ENCODE results near the gene ZNF177. TPM values are rescaled to one million over a fixed set of nuclear protein-coding genes. Genes with fewer than 3 reads are reported as not detected.

The ZNF177 gene
- total RNA-seq, 3 donors from 2014 or later: 2.9 to 8.3 (median 3.6) TPM

GRCh38 chr19:9323919-9324583, 38.8 kb upstream of the ZNF177 start, which contains the start of gene ZNF559:
TSS of gene ZNF559 (plus strand) at chr19:9324179. CDS start at chr19:9338550, 14,371 bp downstream.
- H3K27ac ChIP-seq: peak within 1 kb of the TSS; percentile 91 to 94
- H3K9me3 ChIP-seq: peaks cover 17 to 39% of the 10 kb centered on the region in 2 donors
- intact Hi-C loops (cut with DNase I; ENCODE audit: low total_unique reads): no loop called here
- peak within 1 kb of the TSS; percentile 72 to 89 (median 86) for H3K4me3 ChIP-seq
- peak; percentile 93 to 94 for DNase-seq (ENCODE audit: low spot score in 2 of 2)
- no peaks in the 10 kb centered on the region for H3K4me1 ChIP-seq
- no peaks in the 10 kb centered on the region for H3K36me3 ChIP-seq
- TF ChIP-seq CTCF (IDR thresholded peaks at IDR 0.05) (peak in 2 of 3 donors; percentile 31 to 32), POLR2AphosphoS5 (IDR thresholded peaks at IDR 0.05) (peak; percentile 28 to 44 (median 29)), POLR2A (IDR thresholded peaks at IDR 0.05) (no peak)
- no peaks in the 10 kb centered on the region for H3K27me3 ChIP-seq

- Histone ChIP-seq H3K27ac (peak overlapping the region; percentile 91 to 94), H3K36me3 (no peaks in the 10 kb centered on the region), H3K27me3 (no peaks in the 10 kb centered on the region), H3K4me3 (peak overlapping the region; percentile 72 to 89 (median 86)), H3K9me3 (peaks cover 21 to 44% of the 10 kb centered on the region in 2 donors), H3K4me1 (no peaks in the 10 kb centered on the region)
- TF ChIP-seq POLR2A (IDR thresholded peaks at IDR 0.05): no peak
- no peak for TF ChIP-seq CTCF (IDR thresholded peaks at IDR 0.05)
- no peak for TF ChIP-seq POLR2AphosphoS5 (IDR thresholded peaks at IDR 0.05)
- no peak for DNase-seq (ENCODE audit: low spot score in 2 of 2)
- intact Hi-C loops (cut with DNase I; ENCODE audit: low total_unique reads): no loop called here
Observed at GRCh38 chr19:9324584-9324962, 38.2 kb upstream of the ZNF177 start.

GRCh38 chr19:9329999-9330398, 32.8 kb upstream of the ZNF177 start:
- no peaks in the 10 kb centered on the region for H3K27me3 ChIP-seq
- DNase-seq (ENCODE audit: low spot score in 2 of 2): no peak
- H3K27ac ChIP-seq: no peak overlapping the region
- H3K4me3 ChIP-seq: no peak overlapping the region
- peaks cover 16% of the 10 kb centered on the region for H3K36me3 ChIP-seq
- H3K9me3 ChIP-seq: peaks cover 62 to 95% of the 10 kb centered on the region in 2 donors
- H3K4me1 ChIP-seq: no peaks in the 10 kb centered on the region
- intact Hi-C loops (cut with DNase I; ENCODE audit: low total_unique reads): no loop called here
- no peak for TF ChIP-seq POLR2A (IDR thresholded peaks at IDR 0.05)
- no peak for TF ChIP-seq POLR2AphosphoS5 (IDR thresholded peaks at IDR 0.05)
- TF ChIP-seq CTCF (IDR thresholded peaks at IDR 0.05): no peak

- no peak overlapping the region for H3K27ac ChIP-seq
- intact Hi-C loops (cut with DNase I; ENCODE audit: low total_unique reads): no loop called here
- H3K36me3 ChIP-seq: peaks cover 35% of the 10 kb centered on the region
- H3K9me3 ChIP-seq: peaks cover 94 to 100% of the 10 kb centered on the region in 2 donors
- no peak for DNase-seq (ENCODE audit: low spot score in 2 of 2)
- peak overlapping the region in 1 of 3 donors; percentile 10 for H3K4me3 ChIP-seq
- no peaks in the 10 kb centered on the region for H3K27me3 ChIP-seq
- no peak for TF ChIP-seq CTCF (IDR thresholded peaks at IDR 0.05)
- no peak for TF ChIP-seq POLR2A (IDR thresholded peaks at IDR 0.05)
- no peak for TF ChIP-seq POLR2AphosphoS5 (IDR thresholded peaks at IDR 0.05)
- no peaks in the 10 kb centered on the region for H3K4me1 ChIP-seq
Observed at GRCh38 chr19:9342610-9343304, 20.1 kb upstream of the ZNF177 start.

GRCh38 chr19:9345005-9345404, 17.8 kb upstream of the ZNF177 start:
- Histone ChIP-seq H3K27ac (no peak overlapping the region), H3K27me3 (no peaks in the 10 kb centered on the region), H3K4me3 (no peak overlapping the region), H3K4me1 (no peaks in the 10 kb centered on the region), H3K36me3 (peaks cover 22% of the 10 kb centered on the region), H3K9me3 (peaks cover 87 to 100% of the 10 kb centered on the region in 2 donors)
- intact Hi-C loops (cut with DNase I; ENCODE audit: low total_unique reads): no loop called here
- DNase-seq (ENCODE audit: low spot score in 2 of 2): no peak
- TF ChIP-seq POLR2A (IDR thresholded peaks at IDR 0.05) (no peak), POLR2AphosphoS5 (IDR thresholded peaks at IDR 0.05) (no peak)

Data from breast epithelium (tissue), 4 donors.